ENCODE results near the gene LMF1. TPM values are rescaled to one million over a fixed set of nuclear protein-coding genes. Genes with fewer than 3 reads are reported as not detected.

The LMF1 gene
- total and polyA plus RNA-seq, 2 of the 8 experiments (the other 6 are each of a cell fraction or from before 2014, with no cell fraction given), result 3.5 to 9.1 TPM

GRCh38 chr16:803754-804080 is 167.1 kb downstream of the LMF1 start (continued):
- no peak for TF ChIP-seq KDM1A (IDR thresholded peaks at IDR 0.05; ENCODE audit: borderline replicate concordance, low read length)

Other genes with a start within 250 kb of the LMF1 start
- gene ANTKMT, start 249.8 kb downstream of the LMF1 start, total RNA-seq (2021; fragmentation: NEBNext Ultra II Directional; extraction: Animal tissue kit (Norgen Biotek cat#: 25700)), result 26.5 and 31.8 TPM in 2 replicates
- gene ANTKMT, start 249.8 kb downstream of the LMF1 start, polyA plus RNA-seq (2011; rRNA removed), result 26.6 and 50.3 TPM in 2 replicates
- gene CCDC78, start 244.5 kb downstream of the LMF1 start, total RNA-seq (2021; fragmentation: NEBNext Ultra II Directional; extraction: Animal tissue kit (Norgen Biotek cat#: 25700)), result 8.2 and 8.5 TPM in 2 replicates
- gene CCDC78, start 244.5 kb downstream of the LMF1 start, polyA plus RNA-seq (2011; rRNA removed), result 7.1 and 10.9 TPM in 2 replicates
- gene HAGHL, start 243.9 kb downstream of the LMF1 start, total RNA-seq (2021; fragmentation: NEBNext Ultra II Directional; extraction: Animal tissue kit (Norgen Biotek cat#: 25700)), result 23.1 and 26.6 TPM in 2 replicates
- 26.9 and 41.5 TPM in 2 replicates for gene HAGHL, start 243.9 kb downstream of the LMF1 start, polyA plus RNA-seq (2011; rRNA removed)
- gene CIAO3, start 230.0 kb downstream of the LMF1 start, total RNA-seq (2021; fragmentation: NEBNext Ultra II Directional; extraction: Animal tissue kit (Norgen Biotek cat#: 25700)), result 20.4 and 21.0 TPM in 2 replicates
- 20.0 and 29.6 TPM in 2 replicates for gene CIAO3, start 230.0 kb downstream of the LMF1 start, polyA plus RNA-seq (2011; rRNA removed)
- 0.28 TPM in 1 of 2 replicates, not detected in the other for gene MSLN, start 210.2 kb downstream of the LMF1 start, total RNA-seq (2021; fragmentation: NEBNext Ultra II Directional; extraction: Animal tissue kit (Norgen Biotek cat#: 25700))
- 0.31 and 0.50 TPM in 2 replicates for gene MSLN, start 210.2 kb downstream of the LMF1 start, polyA plus RNA-seq (2011; rRNA removed)
- 32.2 and 32.7 TPM in 2 replicates for gene RPUSD1, start 182.6 kb downstream of the LMF1 start, total RNA-seq (2021; fragmentation: NEBNext Ultra II Directional; extraction: Animal tissue kit (Norgen Biotek cat#: 25700))
- gene RPUSD1, start 182.6 kb downstream of the LMF1 start, polyA plus RNA-seq (2011; rRNA removed), result 61.8 and 81.8 TPM in 2 replicates
- gene CHTF18, start 182.4 kb downstream of the LMF1 start, total RNA-seq (2021; fragmentation: NEBNext Ultra II Directional; extraction: Animal tissue kit (Norgen Biotek cat#: 25700)), result 98.3 and 104 TPM in 2 replicates
- 75.3 and 156 TPM in 2 replicates for gene CHTF18, start 182.4 kb downstream of the LMF1 start, polyA plus RNA-seq (2011; rRNA removed)
- gene GNG13, start 170.2 kb downstream of the LMF1 start, total RNA-seq (2021; fragmentation: NEBNext Ultra II Directional; extraction: Animal tissue kit (Norgen Biotek cat#: 25700)), result not detected in 2 replicates
- gene GNG13, start 170.2 kb downstream of the LMF1 start, polyA plus RNA-seq (2011; rRNA removed), result not detected in 2 replicates
- 5.7 and 6.4 TPM in 2 replicates for gene SOX8, start 10.8 kb upstream of the LMF1 start, total RNA-seq (2021; fragmentation: NEBNext Ultra II Directional; extraction: Animal tissue kit (Norgen Biotek cat#: 25700))
- gene SOX8, start 10.8 kb upstream of the LMF1 start, polyA plus RNA-seq (2011; rRNA removed), result 2.2 and 4.5 TPM in 2 replicates
- 0.31 and 0.56 TPM in 2 replicates for gene SSTR5, start 101.8 kb upstream of the LMF1 start, total RNA-seq (2021; fragmentation: NEBNext Ultra II Directional; extraction: Animal tissue kit (Norgen Biotek cat#: 25700))
- gene SSTR5, start 101.8 kb upstream of the LMF1 start, polyA plus RNA-seq (2011; rRNA removed), result 0.60 and 0.61 TPM in 2 replicates
- not detected in 2 replicates for gene C1QTNF8, start 125.3 kb upstream of the LMF1 start, total RNA-seq (2021; fragmentation: NEBNext Ultra II Directional; extraction: Animal tissue kit (Norgen Biotek cat#: 25700))
- not detected in 2 replicates for gene C1QTNF8, start 125.3 kb upstream of the LMF1 start, polyA plus RNA-seq (2011; rRNA removed)
- 27.2 and 28.7 TPM in 2 replicates for gene CACNA1H, start 182.1 kb upstream of the LMF1 start, total RNA-seq (2021; fragmentation: NEBNext Ultra II Directional; extraction: Animal tissue kit (Norgen Biotek cat#: 25700))
- 14.0 and 27.4 TPM in 2 replicates for gene CACNA1H, start 182.1 kb upstream of the LMF1 start, polyA plus RNA-seq (2011; rRNA removed)

Measured in H1 (cell line).